Measurements from ENCODE around the gene STK32C. TPM values are rescaled to one million over a fixed set of nuclear protein-coding genes. Genes with fewer than 3 reads are reported as not detected.
"Not testable (repeated sequence)": the region's sequence is repeated elsewhere in the genome, so short reads cannot be mapped to it uniquely, and the experiment has no call there.

STK32C gene
- total RNA-seq, 1 donor from 2014 or later = 9.4 TPM

DNA sequence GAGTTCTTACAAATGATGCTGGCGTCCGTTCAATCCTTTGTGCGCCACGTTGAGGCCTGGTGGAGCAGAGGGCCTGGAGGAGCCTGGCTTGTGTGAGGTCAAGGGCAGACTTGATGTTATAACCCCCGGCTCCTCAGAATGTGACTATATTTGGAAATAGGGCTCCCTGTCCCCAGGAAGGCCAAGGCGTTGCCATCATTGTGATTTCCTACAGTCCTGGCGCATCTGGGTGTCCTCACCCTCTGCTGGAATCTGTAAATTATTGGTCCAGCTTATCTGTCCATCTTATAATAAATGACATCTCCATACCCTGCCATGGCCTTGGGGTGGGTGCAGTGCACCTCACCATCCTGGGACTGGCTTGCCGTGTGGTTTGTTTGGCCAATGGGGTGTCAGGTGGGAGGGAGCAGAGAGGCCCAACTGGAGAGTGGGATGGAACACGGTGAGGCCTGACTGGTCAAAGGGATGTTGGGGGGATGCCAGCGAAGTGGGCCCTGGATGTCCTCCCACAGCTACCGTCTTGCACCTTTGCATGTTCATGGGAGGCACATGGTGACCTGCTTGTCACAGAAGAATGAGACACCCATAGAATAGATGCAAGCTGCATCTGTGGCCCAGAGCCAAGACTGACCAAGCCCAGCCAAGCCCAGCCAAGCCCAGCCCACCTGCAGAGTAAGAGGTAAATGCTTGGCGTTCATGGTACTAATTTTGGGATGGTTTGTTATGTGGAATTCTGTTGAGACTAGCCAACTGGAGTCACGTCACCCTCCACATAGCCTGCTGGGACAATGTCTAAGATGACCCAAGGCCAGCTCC is 13.1 kb upstream of the STK32C start:
- intact Hi-C loops (cut with micrococcal nuclease) = loop anchor here (1.0 kb wide), 1 partner anchor 10 kb away; no protein-coding TSS in a partner anchor

DNA sequence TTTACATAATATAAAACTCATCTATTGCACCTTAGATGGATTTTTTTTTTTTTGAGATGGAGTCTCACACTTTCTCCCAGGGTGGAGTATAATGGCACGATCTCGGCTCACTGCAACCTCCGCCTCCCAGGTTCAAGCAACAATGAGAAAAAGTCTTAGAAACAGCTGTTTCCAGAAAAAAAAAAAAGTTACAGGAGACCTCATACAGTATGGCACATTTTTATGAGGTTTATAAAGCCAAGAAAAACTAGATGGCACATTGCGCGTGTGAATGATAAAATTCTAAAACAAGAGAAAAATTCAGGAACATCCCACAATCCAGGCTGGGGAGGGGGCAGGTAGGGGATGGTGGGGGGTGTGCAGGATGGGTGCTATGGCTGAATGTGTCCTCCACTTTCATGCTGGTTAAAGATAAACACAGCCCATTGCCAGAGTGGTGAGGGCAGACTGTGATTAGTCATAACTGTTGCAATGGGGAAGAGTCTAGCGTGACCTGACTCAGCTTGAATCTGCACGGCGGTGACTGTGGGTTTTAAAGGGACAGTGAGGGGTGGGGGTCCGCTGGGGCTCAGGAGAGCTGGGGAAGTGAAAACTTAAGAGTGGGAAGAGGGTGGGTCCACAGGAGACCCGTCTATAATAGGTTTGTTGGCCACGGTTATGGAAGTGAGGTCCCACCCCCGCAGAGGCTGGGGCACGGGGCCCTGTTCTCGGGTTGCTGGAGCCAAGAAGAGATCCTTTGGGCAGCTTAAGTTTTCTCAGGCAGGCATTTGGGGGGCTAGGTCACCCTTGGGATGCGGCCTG is 12.3 kb upstream of the STK32C start:
- intact Hi-C loops (cut with micrococcal nuclease) = loop anchor here (1.0 kb wide), 1 partner anchor 11 kb away; no protein-coding TSS in a partner anchor

DNA sequence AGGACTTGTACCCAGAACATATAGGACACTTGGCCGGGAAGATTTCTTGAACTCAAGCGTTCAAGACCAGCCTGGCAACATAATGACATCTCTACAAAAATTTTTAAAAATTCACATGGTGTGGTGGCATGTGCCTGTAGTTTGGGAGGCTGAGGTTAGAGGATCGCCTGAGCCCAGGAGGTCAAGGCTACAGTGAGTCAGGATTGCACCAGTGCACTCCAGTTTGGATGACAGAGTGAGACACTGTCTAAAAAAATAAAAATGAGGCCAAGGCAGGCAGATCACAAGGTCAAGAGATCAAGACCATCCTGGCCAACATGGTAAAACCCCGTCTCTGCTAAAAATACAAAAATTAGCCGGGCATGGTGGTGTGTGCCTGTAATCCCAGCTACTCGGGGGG is 9.7 kb upstream of the STK32C start:
- intact Hi-C loops (cut with micrococcal nuclease) = not testable (repeated sequence)

DNA sequence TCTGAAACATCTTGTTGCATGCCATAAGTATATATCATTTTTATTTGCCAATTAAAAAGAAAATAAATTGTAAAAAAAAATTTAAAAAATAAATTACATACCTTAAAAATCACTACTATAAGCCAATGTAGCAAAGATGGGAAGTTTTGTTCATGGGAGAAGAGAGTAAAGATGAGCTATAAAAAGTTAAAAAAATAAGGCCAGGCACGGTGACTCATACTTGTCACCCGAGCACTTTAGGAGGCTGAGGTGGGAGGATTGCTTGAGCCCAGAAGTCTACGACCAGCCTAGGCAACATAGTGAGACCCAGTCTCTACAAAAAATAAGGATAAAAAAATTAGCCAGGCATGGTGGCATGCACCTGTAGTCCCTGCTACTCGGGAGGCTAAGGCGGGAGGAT is 8.4 kb upstream of the STK32C start:
- intact Hi-C loops (cut with micrococcal nuclease) = no loop called here

DNA sequence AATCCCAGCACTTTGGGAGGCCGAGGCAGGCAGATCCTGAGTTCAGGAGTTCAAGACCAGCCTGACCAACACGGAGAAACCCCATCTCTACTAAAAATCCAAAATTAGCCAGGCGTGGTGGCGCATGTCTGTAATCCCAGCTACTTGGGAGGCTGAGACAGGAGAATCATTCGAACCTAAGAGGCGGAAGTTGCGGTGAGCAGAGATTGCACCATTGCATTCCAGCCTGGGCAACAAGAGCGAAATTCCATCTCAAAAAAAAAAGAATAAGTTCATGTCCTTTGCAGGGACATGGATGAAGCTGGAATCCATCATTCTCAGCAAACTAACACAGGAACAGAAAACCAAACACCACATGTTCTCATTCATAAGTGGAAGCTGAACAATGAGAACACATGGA is 7.1 kb upstream of the STK32C start:
- intact Hi-C loops (cut with micrococcal nuclease) = not testable (repeated sequence)

DNA sequence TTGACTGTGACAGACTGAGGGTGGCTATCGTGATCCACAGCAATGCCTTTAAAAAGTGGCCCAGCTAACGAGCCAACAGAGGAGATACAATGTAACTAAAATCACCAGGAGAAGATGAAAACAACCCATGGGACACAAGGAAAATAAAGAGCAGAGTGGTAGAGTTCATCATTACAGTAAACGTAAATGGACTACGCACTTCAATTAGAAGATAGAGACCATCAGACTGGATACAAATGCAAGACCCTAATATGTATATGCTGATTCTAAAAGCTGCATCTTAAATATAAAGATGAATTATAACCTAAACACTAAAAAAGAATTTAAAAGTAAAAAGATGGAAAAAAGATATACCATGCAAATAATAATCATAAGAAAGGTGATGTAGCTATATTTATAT is 6.6 kb upstream of the STK32C start:
- intact Hi-C loops (cut with micrococcal nuclease) = no loop called here

DNA sequence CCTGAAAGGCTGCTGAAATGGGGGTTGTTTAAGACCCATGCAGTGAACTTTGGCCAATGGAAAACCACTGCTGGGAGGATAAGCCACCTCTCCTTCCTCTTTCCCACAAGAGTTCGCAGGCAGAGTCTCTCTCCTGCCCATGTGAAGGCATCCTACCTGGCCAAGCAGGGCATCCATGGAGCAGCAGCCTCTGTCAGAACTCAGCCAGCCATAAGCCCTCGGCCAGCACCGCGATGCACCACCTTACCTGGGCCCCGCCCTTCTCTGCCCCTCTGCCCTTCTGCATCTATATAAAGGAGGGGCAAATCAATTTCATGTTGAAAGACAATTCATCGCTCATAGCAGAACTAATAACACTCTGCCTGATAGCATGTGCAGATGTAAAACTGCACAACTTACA is 6.1 kb upstream of the STK32C start:
- intact Hi-C loops (cut with micrococcal nuclease) = no loop called here

DNA sequence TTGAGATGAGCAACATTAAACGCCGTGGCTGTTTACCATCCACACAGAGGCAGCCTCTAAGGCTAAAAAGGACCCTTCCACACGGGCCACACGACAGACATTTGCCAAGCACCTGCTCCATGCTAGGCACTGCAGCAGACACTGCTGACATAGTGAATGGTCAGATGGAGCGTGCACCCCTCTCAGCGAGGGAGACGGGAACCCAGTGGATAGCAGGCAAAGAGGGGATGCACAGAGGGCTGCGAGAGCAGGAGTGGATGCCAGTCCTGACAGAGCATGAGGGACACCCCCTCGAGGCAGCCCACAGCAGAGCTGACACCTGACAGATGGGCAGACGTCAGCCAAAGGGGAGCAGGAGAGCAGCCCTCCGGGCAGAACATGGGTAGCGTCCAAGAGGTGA is 5.6 kb upstream of the STK32C start:
- intact Hi-C loops (cut with micrococcal nuclease) = no loop called here

DNA sequence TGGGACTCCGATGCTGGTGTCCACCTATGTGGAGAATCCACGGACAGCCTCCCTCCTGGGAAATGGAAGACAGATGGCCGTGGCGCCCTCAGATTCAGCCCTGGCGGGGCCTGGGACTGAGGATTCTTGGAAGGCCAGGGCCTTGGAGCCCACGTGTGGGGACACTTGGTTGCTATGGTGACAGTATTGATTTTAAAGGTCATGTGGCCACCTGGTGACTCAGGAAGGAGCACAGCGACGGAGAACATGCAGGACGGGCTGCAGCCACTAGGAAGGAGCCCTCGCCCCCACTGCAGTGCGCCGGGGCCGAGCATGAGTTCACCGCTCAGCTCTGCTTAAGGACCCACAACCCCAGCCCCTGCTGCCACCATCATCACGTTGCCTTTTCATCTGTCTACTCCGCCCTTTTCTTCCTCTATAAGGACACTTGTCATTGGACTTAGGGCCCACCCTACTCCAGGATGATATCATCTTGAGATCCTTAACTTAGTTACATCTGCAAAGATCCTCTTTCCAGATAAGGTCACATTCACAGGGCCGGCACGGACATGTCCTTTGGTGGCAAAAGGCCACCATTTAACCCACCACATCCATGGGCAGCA is 3.7 kb upstream of the STK32C start:
- intact Hi-C loops (cut with micrococcal nuclease) = no loop called here

DNA sequence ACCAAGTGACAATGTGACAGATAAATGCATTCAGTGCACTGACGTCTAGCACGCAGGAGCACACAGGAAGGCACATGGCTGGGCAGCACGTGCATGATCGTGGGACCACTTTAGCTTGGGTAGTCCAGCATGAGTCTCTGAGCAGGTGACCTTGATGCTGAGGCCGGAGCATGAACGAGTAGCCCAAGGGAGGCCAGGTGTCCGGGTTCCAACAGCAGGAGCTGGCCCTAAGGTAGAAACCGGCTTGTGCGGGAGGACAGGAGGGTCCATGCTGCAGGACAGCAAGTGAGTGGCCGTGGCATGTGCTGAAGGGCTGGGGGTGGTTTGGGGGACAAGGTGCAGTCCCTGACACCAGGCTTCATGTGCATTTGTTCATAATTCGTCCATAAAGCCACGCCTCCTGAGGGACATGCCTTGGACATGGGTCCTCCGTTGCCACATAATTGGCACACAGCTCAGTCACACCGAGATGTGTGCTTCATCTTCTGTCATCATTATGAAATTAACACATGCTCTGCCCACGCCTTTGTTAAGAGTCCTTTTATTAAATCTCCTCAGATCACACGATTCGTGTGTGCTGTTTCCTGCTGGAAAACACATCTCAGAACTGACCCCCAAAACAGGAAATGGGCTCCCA is 3.1 kb upstream of the STK32C start:
- intact Hi-C loops (cut with micrococcal nuclease) = no loop called here

DNA sequence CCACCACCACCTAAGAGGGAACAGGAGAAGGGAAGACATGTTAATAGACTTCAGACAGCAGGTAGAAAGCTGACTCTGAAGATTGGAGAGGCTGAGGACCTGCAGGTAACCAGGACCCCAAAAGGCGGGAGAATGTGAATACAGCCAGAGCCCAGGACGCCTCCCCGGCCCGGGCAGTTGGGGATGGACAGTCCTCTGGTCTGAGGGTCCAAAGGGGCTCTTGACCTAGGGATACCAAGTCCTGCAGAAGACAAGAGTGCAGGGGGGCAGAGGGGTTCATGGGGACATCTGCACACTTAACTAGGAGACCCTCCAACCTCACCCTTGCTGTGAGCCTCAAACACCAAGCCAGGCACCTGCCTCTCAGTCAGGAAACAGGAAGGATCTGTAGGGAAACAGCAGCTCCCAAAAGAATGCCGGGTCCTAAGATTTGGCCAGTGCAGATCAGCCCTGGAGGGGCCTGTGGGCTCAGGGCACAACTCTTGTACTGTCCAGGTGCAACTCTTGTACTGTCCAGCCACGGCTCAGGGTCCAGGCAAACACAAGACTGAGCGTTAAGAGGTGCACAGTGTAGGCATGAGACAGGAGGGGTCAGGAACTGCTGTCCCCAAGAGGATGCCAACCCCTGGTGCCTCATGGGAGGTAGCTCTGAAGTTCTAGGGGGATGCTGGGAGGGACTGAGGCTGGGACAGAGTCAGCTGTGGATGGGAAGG is 2.3 kb upstream of the STK32C start:
- intact Hi-C loops (cut with micrococcal nuclease) = loop anchor here (2.0 kb wide), 3 partner anchors 43 to 1069 kb away; partner anchors contain the start of gene PAOX

DNA sequence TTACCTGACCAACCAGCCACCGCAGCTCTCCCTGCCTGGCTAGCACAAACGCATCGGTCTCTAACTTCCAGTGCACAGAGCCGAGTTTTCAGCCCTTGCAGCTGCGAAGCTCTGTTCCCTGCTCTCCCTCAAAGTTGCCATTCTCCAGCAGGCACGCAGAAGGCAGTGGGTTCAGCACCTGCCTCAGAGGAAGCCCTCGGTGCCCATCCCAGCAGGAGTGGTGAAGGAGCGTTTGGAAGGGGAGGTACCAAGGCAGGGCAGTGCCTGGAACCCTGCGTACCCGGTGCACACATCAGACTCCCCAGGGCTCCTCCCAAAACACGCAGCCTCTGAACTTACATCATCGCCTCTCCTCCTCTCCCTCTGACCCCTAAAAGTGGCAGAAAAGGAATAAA is 1.7 kb upstream of the STK32C start:
- intact Hi-C loops (cut with micrococcal nuclease) = loop anchor here (2.0 kb wide), 3 partner anchors 43 to 1069 kb away; partner anchors contain the start of gene PAOX

DNA sequence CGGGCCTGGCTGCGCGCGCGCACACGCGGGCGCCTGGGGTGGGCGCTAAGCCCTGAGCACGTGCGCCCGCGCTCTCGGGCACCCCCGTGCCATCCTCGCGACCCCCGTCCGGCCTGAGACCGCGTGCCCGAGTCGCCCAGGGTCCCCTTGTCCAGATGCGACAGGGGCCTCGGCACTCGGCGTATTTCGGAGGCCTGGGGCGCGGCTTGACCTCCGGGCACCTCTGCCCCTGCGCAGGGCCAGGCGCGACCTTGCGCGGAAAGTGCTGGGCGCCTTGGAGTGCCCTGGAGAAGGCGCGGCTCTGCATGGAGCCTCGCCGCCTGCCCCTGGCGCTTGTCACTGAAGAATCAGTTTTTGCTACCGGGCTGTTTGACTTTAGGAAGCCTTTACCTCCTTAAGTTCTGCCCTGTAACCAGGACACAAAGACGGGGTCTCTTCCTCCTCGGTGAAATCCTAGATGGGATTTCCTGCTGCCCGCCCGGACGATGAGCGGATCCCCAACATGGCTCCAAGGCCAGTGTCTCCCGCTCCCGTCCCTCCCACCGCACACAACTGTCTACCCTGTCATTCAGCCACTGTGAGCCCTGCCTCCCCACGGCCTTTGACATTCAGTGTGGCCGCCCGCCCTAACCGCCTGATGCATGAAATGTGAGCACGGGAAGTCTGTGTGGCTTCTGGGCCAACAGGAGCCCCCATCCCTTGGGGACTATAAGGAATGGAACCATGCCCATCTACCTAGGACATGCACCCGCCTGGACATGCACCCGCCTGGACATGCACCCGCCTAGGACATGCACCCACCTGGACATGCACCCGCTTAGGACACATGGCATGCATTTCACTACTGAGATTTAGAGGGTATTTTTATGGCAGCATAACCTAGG is 1.1 kb upstream of the STK32C start:
- intact Hi-C loops (cut with micrococcal nuclease) = loop anchor here (1.0 to 2.0 kb wide), 11 partner anchors 23 to 1070 kb away; partner anchors contain the start of genes DPYSL4, INPP5A, LRRC27 and PAOX

DNA sequence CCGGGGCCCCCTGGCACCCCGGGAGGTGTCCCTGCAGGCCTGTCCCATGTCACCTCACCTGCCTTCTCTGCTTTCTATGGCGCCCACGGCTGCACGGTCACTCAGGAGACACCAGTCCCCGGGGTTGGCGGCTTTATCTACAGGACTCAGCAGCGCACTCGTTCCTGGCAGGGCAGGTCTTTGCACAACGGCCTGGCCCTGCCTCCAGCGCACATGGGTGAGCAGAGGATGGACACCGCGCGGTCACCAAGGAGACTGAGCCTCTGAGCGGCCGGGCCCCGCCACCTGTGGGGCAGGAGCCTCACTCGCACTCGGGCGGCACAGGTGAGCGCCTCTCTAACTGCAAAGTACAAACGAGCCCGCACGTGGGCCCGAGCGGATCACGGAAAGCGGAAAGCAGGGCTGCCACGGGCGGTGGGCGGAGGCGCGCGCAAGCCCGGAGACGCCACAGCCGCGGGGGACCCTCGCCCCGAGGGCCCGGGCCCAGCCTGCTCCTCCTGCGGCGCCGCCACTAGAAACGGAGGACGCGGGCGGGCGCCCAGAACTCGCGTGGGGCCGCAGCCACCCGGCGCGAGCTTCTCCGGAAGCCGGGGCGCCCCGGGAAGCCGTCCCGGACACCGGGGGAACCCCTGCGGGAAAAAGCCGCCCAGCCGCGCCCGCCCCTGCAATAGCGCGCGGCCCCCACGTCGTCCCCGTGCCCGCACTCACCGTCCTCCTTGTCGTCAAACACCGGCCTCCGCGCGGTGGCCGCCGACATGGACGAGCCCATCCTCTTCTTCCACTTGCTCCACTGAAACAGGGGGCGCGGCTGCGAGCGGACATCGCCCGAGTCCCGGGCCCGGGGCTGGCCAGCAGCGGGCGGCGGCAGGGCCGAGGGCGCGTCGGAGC is 642 bp downstream of the STK32C start:
- intact Hi-C loops (cut with micrococcal nuclease) = loop anchor here (2.0 kb wide), 1 partner anchor 90 kb away; the partner anchor contains the start of gene PWWP2B

DNA sequence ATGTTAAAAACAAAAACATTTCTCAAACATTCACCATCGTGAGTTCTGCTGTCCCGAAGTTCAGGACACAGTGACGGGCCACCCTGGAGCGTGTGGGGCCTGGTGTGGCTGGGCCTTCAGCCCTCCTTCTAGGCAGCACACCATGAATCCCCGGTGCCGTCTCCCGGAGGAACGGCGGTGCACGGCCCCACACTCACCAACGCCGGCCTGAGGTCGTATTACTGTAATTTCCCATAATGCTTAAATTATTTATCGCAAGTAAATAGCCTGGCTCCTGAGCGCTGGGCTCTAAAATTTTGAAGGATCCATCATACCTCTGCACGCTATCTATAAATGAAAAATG is 1.4 kb downstream of the STK32C start:
- intact Hi-C loops (cut with micrococcal nuclease) = loop anchor here (2.0 kb wide), 1 partner anchor 90 kb away; the partner anchor contains the start of gene PWWP2B

DNA sequence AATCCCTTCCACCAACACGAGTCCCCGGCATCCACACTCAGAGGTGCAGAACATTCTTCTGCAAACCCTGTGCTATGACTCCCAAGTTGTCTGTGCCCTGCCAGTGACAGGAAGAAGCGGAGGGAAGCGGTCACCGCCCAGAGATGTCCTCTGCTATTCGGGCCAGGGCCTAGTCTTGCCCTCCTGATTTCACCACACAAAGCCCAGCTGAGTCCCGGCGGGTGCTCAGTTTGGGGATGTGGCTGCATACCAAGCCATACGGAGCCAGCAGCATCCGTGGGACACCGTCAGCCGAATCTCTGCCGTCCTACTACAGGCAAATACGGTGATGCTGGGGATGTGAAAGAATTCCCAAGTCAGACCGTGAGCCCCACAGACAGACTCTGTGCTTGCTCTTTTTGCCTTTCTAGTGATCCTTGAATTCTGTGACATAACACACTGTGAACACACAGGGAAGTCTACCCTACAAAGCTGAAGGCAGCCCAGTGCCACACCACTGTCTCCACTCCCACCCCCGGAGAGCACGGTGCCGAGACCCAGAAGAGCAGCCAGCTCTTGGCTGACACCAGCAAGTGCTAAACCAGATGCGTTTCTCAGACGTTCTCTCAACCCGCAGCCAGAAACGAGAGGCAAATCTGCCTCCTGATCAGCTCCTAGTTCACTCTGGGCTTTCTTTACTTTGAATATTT is 2.0 kb downstream of the STK32C start:
- intact Hi-C loops (cut with micrococcal nuclease) = loop anchor here (2.0 kb wide), 1 partner anchor 91 kb away; the partner anchor contains the start of gene PWWP2B

DNA sequence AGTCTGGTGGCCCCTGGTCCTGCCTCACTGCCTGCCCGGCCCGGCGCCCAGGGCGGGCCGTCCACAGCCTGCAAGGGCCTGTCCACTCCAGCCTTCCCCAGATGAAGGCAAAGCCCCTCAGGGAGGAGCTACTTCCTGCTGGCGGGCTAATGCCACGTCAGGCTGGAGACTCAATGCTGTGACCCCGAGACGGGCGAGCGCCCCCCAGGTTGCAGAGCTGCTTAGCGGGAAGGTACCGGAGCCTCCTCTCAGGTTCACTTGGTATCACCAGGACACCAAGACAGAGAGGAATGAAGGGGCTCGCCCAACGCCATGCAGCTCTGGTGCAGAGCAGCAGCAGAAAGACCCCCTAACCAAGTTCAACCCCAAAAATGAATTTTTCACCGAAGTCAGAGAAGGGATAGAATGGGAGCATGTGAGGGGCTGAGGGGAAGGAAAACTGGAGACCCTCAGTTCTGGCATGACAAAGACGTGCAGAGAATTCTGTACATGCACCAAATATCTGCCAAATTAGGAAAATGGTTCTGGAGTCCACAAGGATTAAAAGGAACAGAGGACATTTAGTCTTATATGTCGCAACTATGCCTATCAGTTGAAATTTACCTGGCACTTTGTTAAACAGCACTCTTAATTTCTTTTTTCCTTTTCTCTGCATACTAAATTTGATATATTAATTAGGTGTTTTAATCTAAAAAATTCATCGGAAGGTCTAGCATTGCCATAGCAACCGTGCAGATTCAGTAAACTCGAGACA is 2.8 kb downstream of the STK32C start:
- intact Hi-C loops (cut with micrococcal nuclease) = no loop called here

Data from T-helper 1 cell treated with Interleukin-12 subunit alpha and Interleukin-12 subunit beta and Interleukin-4 antibody, amounts not matched to agents 30 ng/mL and 1 ng/mL, for 36 hours (primary cell).